Skeletal muscle satellite cell (primary cell): Measurements from ENCODE around the gene ZNF607.
A peak's percentile ranks its signal among the peaks of the same experiment; 100 is the strongest.
"Not testable (repeated sequence)": the region's sequence is repeated elsewhere in the genome, so short reads cannot be mapped to it uniquely, and the experiment has no call there.

Experiments used
- H3K27me3 ChIP-seq: 2 replicates; pipeline ENCODE4 v1.7.0; 2013; ENCODE audit warnings: low read length; ENCODE audit not compliant: control insufficient read depth, insufficient read depth
- H3K36me3 ChIP-seq: 2 replicates; pipeline ENCODE4 v1.7.0; 2013; ENCODE audit warnings: mild to moderate bottlenecking, control low read depth, low read length; ENCODE audit not compliant: insufficient read depth
- H3K4me1 ChIP-seq: 2 replicates; pipeline ENCODE4 v1.7.0; 2013; ENCODE audit warnings: low read length; ENCODE audit not compliant: control insufficient read depth, insufficient read depth
- H3K4me2 ChIP-seq: 2 replicates; pipeline ENCODE4 v1.7.0; 2013; ENCODE audit warnings: mild to moderate bottlenecking, low read length
- H3K4me3 ChIP-seq: 2 replicates; pipeline ENCODE4 v1.7.0; 2013; ENCODE audit warnings: low read length
- H3K9ac ChIP-seq: 2 replicates; pipeline ENCODE4 v1.7.0; 2013; ENCODE audit warnings: mild to moderate bottlenecking, low read depth, low read length, moderate library complexity
- H3K9me3 ChIP-seq: replicated peaks from 2 replicates; pipeline ENCODE4 v1.7.0; 2013; ENCODE audit warnings: mild to moderate bottlenecking, control low read depth, low read length

ZNF607 gene

GRCh38 chr19:37695144-37695899, 24.2 kb downstream of the ZNF607 start:
- Histone ChIP-seq H3K4me1 (no peaks in the 10 kb centered on the region), H3K4me3 (no peak overlapping the region)

DNA sequence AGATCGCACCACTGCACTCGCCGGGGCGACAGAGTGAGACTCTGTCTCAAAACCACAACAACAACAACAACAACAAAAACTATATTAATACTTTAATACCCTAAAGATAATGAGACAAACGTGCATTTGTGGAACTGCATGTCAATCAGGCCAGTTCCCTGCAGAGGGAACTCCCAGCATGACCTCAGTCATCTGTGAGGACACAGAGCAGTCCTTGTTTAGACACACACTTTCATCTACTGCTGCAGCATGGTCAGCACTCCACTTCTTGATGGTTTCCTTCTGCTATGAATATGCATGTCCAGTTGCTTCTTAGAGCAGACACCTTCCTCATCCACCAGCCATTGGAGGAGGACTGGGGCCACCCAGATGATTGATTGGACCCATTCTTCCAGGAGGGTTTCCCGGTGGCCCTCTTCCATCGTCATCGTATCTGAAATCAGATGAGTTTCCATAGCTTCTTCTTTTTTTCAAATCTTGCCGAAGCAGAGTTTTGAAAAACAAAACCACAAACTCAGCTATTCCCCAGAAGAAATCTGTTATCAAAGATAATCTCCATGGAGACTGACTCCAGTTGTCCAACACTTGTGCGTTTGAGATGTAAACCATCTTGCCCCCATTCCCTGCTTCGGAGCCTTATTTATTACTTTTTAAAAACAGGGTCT, 26.5 kb downstream of the ZNF607 start:
- H3K4me3 ChIP-seq, result no peak overlapping the region

More at GRCh38 chr19:37695144-37695899, 24.2 kb downstream of the ZNF607 start:
- H3K9ac ChIP-seq, result no peak overlapping the region
- peaks cover 35% of the 10 kb centered on the region for H3K9me3 ChIP-seq
- no peak overlapping the region for H3K4me2 ChIP-seq
- H3K36me3 ChIP-seq, result peaks cover 34% of the 10 kb centered on the region
- H3K27me3 ChIP-seq, result no peaks in the 10 kb centered on the region

DNA sequence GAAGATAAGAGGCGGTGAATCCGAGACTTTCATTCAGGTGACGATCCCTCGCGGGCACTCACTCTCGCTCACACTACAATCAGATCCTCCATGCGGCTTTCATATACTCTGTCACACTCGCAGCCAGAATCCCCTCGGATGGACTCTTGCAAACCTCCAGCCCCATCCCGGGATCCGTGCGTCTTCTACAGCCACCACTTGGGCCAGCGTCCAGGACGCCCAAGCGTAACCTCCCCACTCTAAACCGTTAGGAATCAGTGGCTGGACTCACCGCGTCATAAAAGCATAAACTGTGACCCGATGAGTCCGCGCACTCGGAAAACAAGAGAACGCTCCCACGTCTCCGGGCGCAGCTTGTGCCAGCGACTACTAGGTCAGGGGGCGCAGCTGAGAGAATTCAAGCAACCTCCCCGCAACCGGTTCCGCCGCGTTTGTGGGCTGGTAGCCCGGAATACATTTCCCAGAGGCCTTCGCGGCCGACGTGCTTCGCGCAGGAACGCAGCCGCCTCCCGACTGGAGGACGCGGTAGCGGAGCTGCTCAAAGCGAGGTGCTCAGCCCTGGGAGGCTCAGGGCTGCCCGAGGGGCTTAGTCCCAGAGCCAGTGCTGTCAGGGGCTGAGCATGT, 27.6 kb downstream of the ZNF607 start:
- Histone ChIP-seq H3K9ac (peak overlapping the region; percentile 82), H3K4me2 (peak overlapping the region; percentile 92)

More for the DNA sequence above, 26.5 kb downstream of the ZNF607 start:
- H3K9ac ChIP-seq, result no peak overlapping the region
- peaks cover 12% of the 10 kb centered on the region for H3K36me3 ChIP-seq
- H3K9me3 ChIP-seq, result peaks cover 16% of the 10 kb centered on the region
- H3K4me1 ChIP-seq, result no peaks in the 10 kb centered on the region
- no peak overlapping the region for H3K4me2 ChIP-seq
- no peaks in the 10 kb centered on the region for H3K27me3 ChIP-seq

DNA sequence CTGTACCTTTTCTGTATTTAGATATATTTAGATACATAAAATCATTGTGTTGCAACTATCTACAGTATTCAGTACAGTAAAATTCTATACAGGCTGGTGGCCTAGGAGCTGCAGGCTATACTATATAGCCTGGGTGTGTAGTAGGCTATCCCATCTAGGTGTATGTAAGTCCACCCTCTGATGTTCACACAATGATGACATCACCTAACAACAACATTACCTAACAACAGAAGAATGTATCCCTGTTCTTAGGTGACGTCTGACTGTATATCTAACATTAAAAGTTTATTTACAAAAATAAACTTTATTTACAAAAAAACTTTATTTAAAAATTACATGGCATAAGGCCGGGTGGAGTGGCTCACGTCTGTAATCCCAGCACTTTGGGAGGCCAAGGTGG, 36.0 kb downstream of the ZNF607 start:
- no peak overlapping the region for H3K9ac ChIP-seq
- no peak overlapping the region for H3K4me3 ChIP-seq
- peaks cover 3% of the 10 kb centered on the region for H3K36me3 ChIP-seq
- no peaks in the 10 kb centered on the region for H3K4me1 ChIP-seq
- H3K4me2 ChIP-seq, result no peak overlapping the region
- H3K9me3 ChIP-seq, result peaks cover 5% of the 10 kb centered on the region
- H3K27me3 ChIP-seq, result no peaks in the 10 kb centered on the region

More for the DNA sequence above, 27.6 kb downstream of the ZNF607 start:
- Histone ChIP-seq H3K27me3 (no peaks in the 10 kb centered on the region), H3K4me1 (no peaks in the 10 kb centered on the region), H3K9me3 (peaks cover 11% of the 10 kb centered on the region), H3K36me3 (peaks cover 4% of the 10 kb centered on the region), H3K4me3 (peak overlapping the region; percentile 73)

DNA sequence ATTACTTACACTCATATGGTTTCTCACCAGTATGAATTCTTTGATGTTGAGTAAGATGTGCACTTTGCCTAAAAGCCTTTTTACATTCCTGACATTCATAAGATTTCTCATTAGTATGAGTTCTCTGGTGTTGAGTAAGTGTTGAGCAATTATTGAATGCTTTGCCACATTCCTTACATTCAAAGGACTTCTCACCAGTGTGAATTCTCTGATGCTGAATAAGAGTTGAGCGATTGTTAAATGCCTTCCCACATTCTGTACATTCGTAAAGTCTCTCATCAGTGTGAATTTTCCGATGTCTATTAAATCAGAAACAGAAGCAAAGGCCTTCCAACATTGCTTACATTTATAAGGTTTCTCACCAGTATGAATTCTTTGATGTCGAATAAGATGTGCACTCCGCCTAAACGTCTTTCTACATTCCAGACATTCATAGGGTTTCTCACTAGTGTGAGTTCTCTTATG, 50.1 kb downstream of the ZNF607 start:
- no peak overlapping the region for H3K9ac ChIP-seq
- no peaks in the 10 kb centered on the region for H3K4me1 ChIP-seq
- H3K27me3 ChIP-seq, result no peaks in the 10 kb centered on the region
- H3K4me2 ChIP-seq, result no peak overlapping the region
- H3K4me3 ChIP-seq, result no peak overlapping the region
- no peaks in the 10 kb centered on the region for H3K36me3 ChIP-seq
- H3K9me3 ChIP-seq, result peaks cover 30% of the 10 kb centered on the region

- not testable (repeated sequence) for H3K36me3 ChIP-seq
These were observed 62.4 kb downstream of the ZNF607 start for GRCh38 chr19:37657157-37657556.

DNA sequence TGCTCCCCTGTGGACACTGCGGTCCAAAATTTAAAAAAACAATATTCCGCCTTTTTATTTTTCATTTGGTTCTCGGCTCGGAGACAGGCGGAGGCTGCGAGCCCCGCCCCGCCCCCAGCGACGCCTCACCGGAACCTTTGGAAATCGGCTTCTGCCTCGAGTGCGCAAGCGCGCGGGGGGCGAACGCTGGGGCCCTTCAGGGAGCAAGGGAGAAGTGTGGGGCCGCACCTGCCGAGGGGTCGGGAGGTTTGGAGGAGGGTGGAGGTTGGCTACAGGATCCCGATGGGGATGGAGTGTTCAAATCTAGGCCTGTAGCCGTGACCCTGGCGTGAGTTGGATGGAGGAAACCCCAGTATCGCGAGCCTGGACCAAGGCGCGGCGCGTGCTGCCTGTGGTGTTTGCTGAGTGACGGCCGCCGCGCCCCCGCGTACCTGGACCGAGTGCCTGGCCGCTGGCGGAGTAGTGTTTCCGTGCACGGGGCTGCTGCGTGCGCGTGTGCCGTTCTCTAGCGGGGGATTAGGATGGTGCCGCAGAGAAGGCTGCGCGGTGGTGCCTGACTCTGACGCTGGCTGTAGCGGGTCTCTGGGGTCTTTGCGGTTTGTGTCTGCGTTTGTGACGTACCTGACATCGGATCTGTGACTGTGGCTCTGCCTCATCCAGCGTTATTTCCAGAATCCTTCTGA, 63.7 kb downstream of the ZNF607 start:
- Histone ChIP-seq H3K9me3 (peaks cover 5% of the 10 kb centered on the region), H3K27me3 (no peaks in the 10 kb centered on the region), H3K4me1 (peaks cover 15% of the 10 kb centered on the region), H3K9ac (peak overlapping the region; percentile 88), H3K36me3 (peaks cover 3% of the 10 kb centered on the region), H3K4me2 (peak overlapping the region; percentile 99), H3K4me3 (peak overlapping the region; percentile 88)

More at GRCh38 chr19:37657157-37657556, 62.4 kb downstream of the ZNF607 start:
- H3K9me3 ChIP-seq, H3K9ac ChIP-seq, H3K4me2 ChIP-seq, H3K27me3 ChIP-seq, H3K4me3 ChIP-seq: not testable (repeated sequence)
- peaks cover 15% of the 10 kb centered on the region for H3K4me1 ChIP-seq

DNA sequence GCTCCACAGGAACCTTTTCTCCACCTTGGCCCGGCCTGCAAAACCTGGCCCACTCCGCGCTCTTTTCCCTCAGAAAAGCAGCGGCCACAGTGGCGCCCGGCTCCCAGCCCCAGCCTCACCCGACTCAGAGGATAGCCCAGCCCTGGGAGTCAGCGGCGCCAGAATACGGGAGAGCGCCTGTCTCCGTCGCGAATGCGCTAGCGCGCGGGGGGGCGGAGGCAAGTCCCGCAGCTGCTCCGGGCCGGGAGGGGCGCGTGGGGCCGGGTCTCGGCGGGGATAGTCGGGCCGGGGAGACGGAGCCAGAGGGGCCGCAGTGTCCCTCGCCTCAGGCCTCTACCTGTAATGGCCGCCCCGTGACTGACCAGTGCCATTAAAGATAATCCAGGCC, 64.3 kb downstream of the ZNF607 start, which contains the start of gene ZFP30:
ZFP30 (minus strand) TSS at position 165 of the 388 bp plus-strand sequence. CDS start 7,643 bp downstream, outside the sequence.
- Histone ChIP-seq H3K4me3 (peak within 1 kb of the TSS; percentile 88), H3K27me3 (no peaks in the 10 kb centered on the region), H3K36me3 (peaks cover 4% of the 10 kb centered on the region), H3K4me1 (peaks cover 15% of the 10 kb centered on the region), H3K4me2 (peak within 1 kb of the TSS; percentile 99), H3K9me3 (peaks cover under 1% of the 10 kb centered on the region), H3K9ac (peak within 1 kb of the TSS; percentile 88)

GRCh38 chr19:37654629-37655300, 64.8 kb downstream of the ZNF607 start:
- Histone ChIP-seq H3K4me3 (peak overlapping the region; percentile 88), H3K27me3 (no peaks in the 10 kb centered on the region), H3K9me3 (peaks cover 4% of the 10 kb centered on the region), H3K4me1 (peaks cover 15% of the 10 kb centered on the region), H3K4me2 (peak overlapping the region; percentile 99), H3K9ac (peak overlapping the region; percentile 88), H3K36me3 (peaks cover 7% of the 10 kb centered on the region)

- H3K4me1 ChIP-seq, result peaks cover 15% of the 10 kb centered on the region
- H3K4me3 ChIP-seq, result peak overlapping the region; percentile 88
- peaks cover 5% of the 10 kb centered on the region for H3K9me3 ChIP-seq
- H3K27me3 ChIP-seq, result no peaks in the 10 kb centered on the region
- peaks cover 7% of the 10 kb centered on the region for H3K36me3 ChIP-seq
- H3K4me2 ChIP-seq, result peak overlapping the region; percentile 99
- peak overlapping the region; percentile 88 for H3K9ac ChIP-seq
These were observed 65.4 kb downstream of the ZNF607 start for GRCh38 chr19:37654118-37654517.
